Neural crest cell (in vitro differentiated cells): ENCODE measurements around the gene KRT35. TPM values are rescaled to one million over a fixed set of nuclear protein-coding genes. Genes with fewer than 3 reads are reported as not detected.

Experiments used
- DNase-seq: peaks from one replicate; pipeline ENCODE4 v3.0.0; 2021; ENCODE audit warnings: low read depth, mixed read lengths, low spot score
- H3K27ac Mint-ChIP-seq: one replicate; pipeline ENCODE4 v1.8.0; 2021; ENCODE audit warnings: mild to moderate bottlenecking, mixed read lengths; ENCODE audit not compliant: unreplicated experiment
- H3K27me3 Mint-ChIP-seq: 2 replicates; pipeline ENCODE4 v1.8.0; 2021; ENCODE audit warnings: low read depth, mild to moderate bottlenecking, mixed read lengths
- H3K36me3 Mint-ChIP-seq: 2 replicates; pipeline ENCODE4 v1.8.0; 2021; ENCODE audit warnings: low read depth, mild to moderate bottlenecking, mixed read lengths
- H3K4me1 Mint-ChIP-seq: 2 replicates; pipeline ENCODE4 v1.8.0; 2021; ENCODE audit warnings: mixed read lengths
- H3K4me3 Mint-ChIP-seq: one replicate; pipeline ENCODE4 v1.8.0; 2021; ENCODE audit warnings: mild to moderate bottlenecking, mixed read lengths
- H3K9me3 Mint-ChIP-seq: 2 replicates; pipeline ENCODE4 v1.8.0; 2021; ENCODE audit warnings: mixed read lengths
- total RNA-seq: library from RNA; stranded (reverse); gene quantifications from 2 replicates; pipeline ENCODE4 v1.2.1, GENCODE V29; 2021
- TF ChIP-seq, protein P1 (sequence below): fragments of 200-600 bp; sonication (generic); conservative IDR thresholded peaks from 2 replicates; pipeline ENCODE4 v1.5.0; 2021; ENCODE audit warnings: antibody characterized with exemption, mild to moderate bottlenecking

KRT35 gene
- total RNA-seq, 1 donor from 2014 or later, result not detected

DNA sequence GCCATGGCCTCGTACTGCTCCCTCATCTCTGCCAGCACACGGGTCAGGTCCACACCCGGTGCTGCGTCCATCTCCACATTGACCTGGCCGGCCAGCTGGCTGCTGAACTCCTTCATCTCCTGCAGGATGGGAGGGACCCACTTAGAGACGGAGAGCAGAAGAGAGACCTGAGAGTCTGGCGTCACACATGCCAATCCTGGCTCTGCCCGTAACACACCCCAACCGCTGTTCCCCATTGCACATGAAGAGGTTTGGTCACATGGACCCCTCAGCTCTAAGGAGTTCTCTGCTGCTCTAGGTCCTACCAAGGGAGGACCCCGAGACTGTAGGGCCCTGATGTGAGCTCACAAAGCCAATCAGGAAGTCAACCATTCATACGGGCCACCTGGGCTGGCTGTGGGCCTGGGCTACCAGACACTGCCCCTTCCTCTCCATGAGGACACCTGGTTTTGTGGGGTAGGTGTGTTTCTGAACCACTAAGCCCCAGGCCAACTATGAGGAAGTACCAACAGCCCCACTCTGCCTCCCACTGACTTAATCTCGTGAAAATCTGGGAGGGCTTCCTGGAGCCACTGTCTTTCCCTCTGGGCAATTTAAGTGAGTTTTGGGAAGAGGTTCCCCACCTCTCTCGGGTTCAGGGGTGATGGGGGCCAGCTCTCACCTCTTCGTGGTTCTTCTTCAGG is 35.3 kb upstream of the KRT35 start:
- no peak overlapping the region for H3K27ac Mint-ChIP-seq
- no peaks in the 10 kb centered on the region for H3K9me3 Mint-ChIP-seq
- TF ChIP-seq, protein P1, sequence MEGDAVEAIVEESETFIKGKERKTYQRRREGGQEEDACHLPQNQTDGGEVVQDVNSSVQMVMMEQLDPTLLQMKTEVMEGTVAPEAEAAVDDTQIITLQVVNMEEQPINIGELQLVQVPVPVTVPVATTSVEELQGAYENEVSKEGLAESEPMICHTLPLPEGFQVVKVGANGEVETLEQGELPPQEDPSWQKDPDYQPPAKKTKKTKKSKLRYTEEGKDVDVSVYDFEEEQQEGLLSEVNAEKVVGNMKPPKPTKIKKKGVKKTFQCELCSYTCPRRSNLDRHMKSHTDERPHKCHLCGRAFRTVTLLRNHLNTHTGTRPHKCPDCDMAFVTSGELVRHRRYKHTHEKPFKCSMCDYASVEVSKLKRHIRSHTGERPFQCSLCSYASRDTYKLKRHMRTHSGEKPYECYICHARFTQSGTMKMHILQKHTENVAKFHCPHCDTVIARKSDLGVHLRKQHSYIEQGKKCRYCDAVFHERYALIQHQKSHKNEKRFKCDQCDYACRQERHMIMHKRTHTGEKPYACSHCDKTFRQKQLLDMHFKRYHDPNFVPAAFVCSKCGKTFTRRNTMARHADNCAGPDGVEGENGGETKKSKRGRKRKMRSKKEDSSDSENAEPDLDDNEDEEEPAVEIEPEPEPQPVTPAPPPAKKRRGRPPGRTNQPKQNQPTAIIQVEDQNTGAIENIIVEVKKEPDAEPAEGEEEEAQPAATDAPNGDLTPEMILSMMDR, result no peak
- DNase-seq, result no peak
- H3K4me3 Mint-ChIP-seq, result no peak overlapping the region
- H3K4me1 Mint-ChIP-seq, result no peaks in the 10 kb centered on the region
- peaks cover 5% of the 10 kb centered on the region for H3K27me3 Mint-ChIP-seq
- no peaks in the 10 kb centered on the region for H3K36me3 Mint-ChIP-seq

DNA sequence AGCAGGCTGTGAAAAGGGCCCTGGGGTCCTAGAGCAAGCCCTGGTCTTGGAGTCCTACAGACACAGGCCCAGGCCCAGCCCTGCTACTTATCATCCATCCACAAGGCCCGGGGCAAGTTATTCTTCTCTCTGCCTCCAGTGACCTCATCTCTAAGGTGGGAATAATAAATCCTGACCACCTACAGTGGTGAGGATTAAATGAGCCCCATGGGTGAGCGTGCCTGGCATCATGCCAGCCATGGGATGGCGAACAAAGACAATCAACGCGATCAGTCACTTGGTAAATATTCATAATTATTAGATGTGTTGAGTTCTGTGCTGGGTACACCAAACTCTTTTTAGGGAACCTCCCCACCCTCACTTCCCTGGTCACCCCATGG is 32.2 kb upstream of the KRT35 start:
- H3K4me3 Mint-ChIP-seq, result no peak overlapping the region
- DNase-seq, result no peak
- H3K4me1 Mint-ChIP-seq, result no peaks in the 10 kb centered on the region
- TF ChIP-seq, protein P1, result no peak
- no peaks in the 10 kb centered on the region for H3K27me3 Mint-ChIP-seq
- H3K36me3 Mint-ChIP-seq, result no peaks in the 10 kb centered on the region
- H3K27ac Mint-ChIP-seq, result no peak overlapping the region
- H3K9me3 Mint-ChIP-seq, result no peaks in the 10 kb centered on the region

DNA sequence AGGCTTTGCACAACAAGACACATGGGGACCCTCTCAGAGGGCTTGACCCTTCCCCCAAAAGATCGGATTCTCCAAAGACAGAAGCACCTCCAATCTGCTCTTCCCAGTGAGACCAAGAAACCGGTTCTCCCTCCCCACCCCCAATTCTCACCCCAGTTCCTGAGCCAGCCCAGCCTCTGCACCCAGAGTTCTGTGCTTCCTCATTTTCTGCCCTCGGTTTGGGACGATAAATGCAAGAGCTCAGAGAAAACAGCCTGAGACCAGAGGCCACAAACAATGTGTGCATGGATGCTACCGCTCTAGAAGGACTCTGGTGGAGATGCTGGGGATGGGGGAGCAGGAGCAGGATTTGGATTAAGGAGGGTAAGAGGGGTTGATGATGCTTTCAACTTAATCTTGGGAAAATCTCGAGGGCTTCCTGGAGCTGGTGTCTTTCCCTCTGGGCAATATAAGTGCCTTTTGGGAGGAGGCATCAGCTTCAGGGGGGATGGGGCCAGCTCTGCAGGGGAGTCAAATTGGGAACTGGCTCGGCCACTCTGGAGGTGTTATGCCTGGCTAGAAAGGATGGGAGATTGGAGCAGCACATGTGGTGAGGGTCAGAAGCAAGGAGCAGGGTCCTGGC is 31.7 kb upstream of the KRT35 start:
- no peaks in the 10 kb centered on the region for H3K36me3 Mint-ChIP-seq
- TF ChIP-seq, protein P1, result no peak
- DNase-seq, result no peak
- H3K27me3 Mint-ChIP-seq, result no peaks in the 10 kb centered on the region
- H3K4me1 Mint-ChIP-seq, result peaks cover 3% of the 10 kb centered on the region
- no peak overlapping the region for H3K27ac Mint-ChIP-seq
- no peaks in the 10 kb centered on the region for H3K9me3 Mint-ChIP-seq
- H3K4me3 Mint-ChIP-seq, result no peak overlapping the region

DNA sequence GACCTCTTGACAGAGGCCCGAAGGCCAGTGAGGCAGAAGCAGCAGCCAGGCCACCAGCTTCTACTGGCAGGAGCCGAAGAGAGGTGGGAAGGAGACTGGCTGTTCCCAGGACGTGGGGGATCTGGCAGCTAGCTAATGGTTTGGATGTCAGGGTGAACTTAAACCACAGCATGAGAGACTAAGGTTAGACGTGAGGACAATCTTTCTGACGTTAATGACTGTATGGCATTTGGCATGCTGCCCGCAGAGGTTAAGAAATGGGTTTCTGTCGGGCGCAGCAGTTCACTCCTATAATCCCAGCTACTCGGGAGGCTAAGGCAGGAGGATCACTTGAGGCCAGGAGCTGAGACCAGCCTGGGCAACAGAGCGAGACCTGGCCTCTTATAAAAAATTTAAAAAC is 30.8 kb upstream of the KRT35 start:
- Mint-ChIP-seq H3K9me3 (no peaks in the 10 kb centered on the region), H3K27ac (no peak overlapping the region), H3K4me3 (no peak overlapping the region), H3K27me3 (no peaks in the 10 kb centered on the region), H3K36me3 (no peaks in the 10 kb centered on the region), H3K4me1 (peaks cover 6% of the 10 kb centered on the region)
- TF ChIP-seq, protein P1, result no peak
- DNase-seq, result no peak

DNA sequence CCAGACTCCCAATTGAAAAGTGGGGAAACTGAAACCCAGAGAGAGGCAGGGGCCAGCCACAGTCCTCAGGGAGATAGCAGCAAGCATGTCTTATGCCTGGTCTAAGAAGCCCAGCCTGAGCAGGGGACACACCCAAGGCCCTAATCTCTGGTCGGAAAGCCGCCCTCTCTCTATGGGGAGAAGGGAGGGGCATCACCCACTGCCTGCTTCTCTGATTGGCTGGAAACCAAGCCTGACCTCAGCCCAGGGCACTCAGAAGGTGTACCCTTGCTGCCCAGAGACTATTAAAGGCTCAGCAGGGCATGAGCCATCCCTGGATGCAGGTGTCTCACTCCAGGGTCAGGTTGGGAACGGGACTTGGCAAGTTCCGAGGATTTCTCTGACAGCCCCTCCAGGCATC is 30.2 kb upstream of the KRT35 start:
- H3K36me3 Mint-ChIP-seq, result no peaks in the 10 kb centered on the region
- peaks cover 6% of the 10 kb centered on the region for H3K4me1 Mint-ChIP-seq
- no peak for DNase-seq
- no peaks in the 10 kb centered on the region for H3K27me3 Mint-ChIP-seq
- no peaks in the 10 kb centered on the region for H3K9me3 Mint-ChIP-seq
- no peak overlapping the region for H3K4me3 Mint-ChIP-seq
- TF ChIP-seq, protein P1, result no peak
- no peak overlapping the region for H3K27ac Mint-ChIP-seq
